ENCODE data around the gene ZNF511.

ZNF511 gene

GRCh38 chr10:133355991-133356390 is 47.3 kb downstream of the ZNF511 start:
- no peak for DNase-seq

- no peak for DNase-seq
Measured at GRCh38 chr10:133356549-133357284, 48.0 kb downstream of the ZNF511 start.

GRCh38 chr10:133357285-133358161 is 48.8 kb downstream of the ZNF511 start, which contains the start of gene FUOM:
FUOM (minus strand) TSS chr10:133358019; CDS start chr10:133358007, 12 bp downstream.
- DNase-seq = peak; percentile 80

- DNase-seq = no peak
Measured at GRCh38 chr10:133358162-133358924, 49.6 kb downstream of the ZNF511 start.

- DNase-seq = no peak
Measured at GRCh38 chr10:133358925-133359310, 50.2 kb downstream of the ZNF511 start.

GRCh38 chr10:133359554-133359971 is 50.8 kb downstream of the ZNF511 start:
- no peak for DNase-seq

- no peak for DNase-seq
Measured at GRCh38 chr10:133359972-133360610, 51.4 kb downstream of the ZNF511 start.

GRCh38 chr10:133361227-133361626 is 52.5 kb downstream of the ZNF511 start:
- no peak for DNase-seq

- DNase-seq = no peak
Measured at GRCh38 chr10:133361773-133362441, 53.2 kb downstream of the ZNF511 start.

All from stimulated activated CD8-positive, alpha-beta memory T cell treated with anti-CD3 and anti-CD28 coated beads, Interleukin-4, amount 100 ng/mL, for 48 hours (primary cell).